ENCODE data around the gene NEMP1.
A peak's percentile ranks its signal among the peaks of the same experiment; 100 is the strongest.
"Not testable (repeated sequence)": the region's sequence is repeated elsewhere in the genome, so short reads cannot be mapped to it uniquely, and the experiment has no call there.

Gene NEMP1

GRCh38 chr12:57078519-57079404, at the start of gene NEMP1:
NEMP1 (minus strand) TSS chr12:57078791; CDS start chr12:57078745, 46 bp downstream.
- peak; percentile 100 for DNase-seq

GRCh38 chr12:57127726-57128518, 49.3 kb upstream of the NEMP1 start, which contains the start of gene LRP1:
LRP1 (plus strand) TSS chr12:57128483; CDS start chr12:57128965, 482 bp downstream.
- peak; percentile 74 for DNase-seq

GRCh38 chr12:57127101-57127725, 48.6 kb upstream of the NEMP1 start:
- DNase-seq, result peak; percentile 57

- DNase-seq, result no peak
Measured at GRCh38 chr12:57126561-57126960, 48.0 kb upstream of the NEMP1 start.

- no peak for DNase-seq
Measured at GRCh38 chr12:57126061-57126460, 47.5 kb upstream of the NEMP1 start.

GRCh38 chr12:57124261-57124877, 45.8 kb upstream of the NEMP1 start:
- DNase-seq, result peak; percentile 81

- DNase-seq, result no peak
Measured at GRCh38 chr12:57123813-57124212, 45.2 kb upstream of the NEMP1 start.

- DNase-seq, result not testable (repeated sequence)
Measured at GRCh38 chr12:57120718-57121117, 42.1 kb upstream of the NEMP1 start.

GRCh38 chr12:57119294-57120085, 40.9 kb upstream of the NEMP1 start:
- DNase-seq, result no peak

- DNase-seq, result peak; percentile 91
Measured at GRCh38 chr12:57118711-57119271, 40.2 kb upstream of the NEMP1 start.

- no peak for DNase-seq
Measured at GRCh38 chr12:57116580-57117281, 38.1 kb upstream of the NEMP1 start.

GRCh38 chr12:57112492-57113294, 34.1 kb upstream of the NEMP1 start:
- no peak for DNase-seq

GRCh38 chr12:57111031-57111734, 32.6 kb upstream of the NEMP1 start, which contains the start of gene STAT6:
STAT6 (minus strand) TSS chr12:57111362; CDS start chr12:57108278, 3,084 bp downstream.
- DNase-seq, result peak; percentile 94

GRCh38 chr12:57110104-57111030, 31.8 kb upstream of the NEMP1 start:
- DNase-seq, result peak; percentile 82

- DNase-seq, result no peak
Measured at GRCh38 chr12:57109207-57110103, 30.9 kb upstream of the NEMP1 start.

- DNase-seq, result no peak
Measured at GRCh38 chr12:57107456-57108155, 29.0 kb upstream of the NEMP1 start.
